Karpas-422 (cell line): ENCODE results near the gene FBXL20. TPM values are rescaled to one million over a fixed set of nuclear protein-coding genes. Genes with fewer than 3 reads are reported as not detected.

Experiments used
- DNase-seq: peaks from one replicate; pipeline ENCODE4 v3.0.0-alpha.2; 2015
- H2AFZ ChIP-seq: fragments of 200-600 bp; sonication (generic); 2 replicates; pipeline ENCODE4 v1.6.1; 2014; ENCODE audit warnings: antibody characterized with exemption, low read length, mixed read lengths
- H3K27ac ChIP-seq: fragments of 200-600 bp; sonication (generic); 2 replicates; pipeline ENCODE4 v1.5.1; 2014; ENCODE audit warnings: mild to moderate bottlenecking, low read length, moderate library complexity
- H3K27me3 ChIP-seq: fragments of 200-600 bp; sonication (generic); 2 replicates; pipeline ENCODE4 v1.6.1; 2014; ENCODE audit warnings: low read length, mixed read lengths
- H3K36me3 ChIP-seq: fragments of 200-600 bp; sonication (generic); 2 replicates; pipeline ENCODE4 v1.6.1; 2014; ENCODE audit warnings: low read length, mixed read lengths; ENCODE audit not compliant: insufficient read depth
- H3K4me1 ChIP-seq: fragments of 200-600 bp; sonication (generic); 2 replicates; pipeline ENCODE4 v1.6.1; 2014; ENCODE audit warnings: mild to moderate bottlenecking, low read length, mixed read lengths
- H3K4me2 ChIP-seq: fragments of 200-600 bp; sonication (generic); 2 replicates; pipeline ENCODE4 v1.6.1; 2014; ENCODE audit warnings: low read length, low read depth, mild to moderate bottlenecking; ENCODE audit not compliant: poor library complexity, severe bottlenecking
- H3K4me3 ChIP-seq: fragments of 200-600 bp; sonication (generic); 2 replicates; pipeline ENCODE4 v1.5.1; 2014; ENCODE audit warnings: mild to moderate bottlenecking, antibody characterized with exemption, low read length, mixed read lengths
- H3K79me2 ChIP-seq: fragments of 200-600 bp; sonication (generic); 2 replicates; pipeline ENCODE4 v1.6.1; 2014; ENCODE audit warnings: mild to moderate bottlenecking, low read length, mixed read lengths
- H3K9ac ChIP-seq: fragments of 200-600 bp; sonication (generic); 2 replicates; pipeline ENCODE4 v1.6.0; 2014; ENCODE audit warnings: low read length
- H3K9me2 ChIP-seq: fragments of 200-600 bp; sonication (generic), shearing (Covaris generic); replicated peaks from 2 replicates; pipeline ENCODE4 v1.6.0; 2014; ENCODE audit warnings: mild to moderate bottlenecking, low read length, moderate library complexity; ENCODE audit not compliant: insufficient read depth
- H3K9me3 ChIP-seq: fragments of 300-700, 200-600 bp; sonication (generic); 2 replicates; pipeline ENCODE4 v1.6.1; 2014; ENCODE audit warnings: low read length, mixed read lengths
- H4K20me1 ChIP-seq: fragments of 200-600 bp; sonication (generic); 2 replicates; pipeline ENCODE4 v1.6.1; 2014; ENCODE audit warnings: mild to moderate bottlenecking, antibody characterized with exemption, low read length, low read depth; ENCODE audit not compliant: insufficient read depth
- total RNA-seq: library from RNA; depleted of rRNA; stranded (reverse); fragments of >200 nt; shearing (Covaris generic); gene quantifications from 2 replicates; pipeline ENCODE4 v1.2.3, GENCODE V29; 2014; ENCODE audit warnings: low replicate concordance

The FBXL20 gene
- total RNA-seq, 1 experiment from 2014 or later = 27.0 TPM

DNA sequence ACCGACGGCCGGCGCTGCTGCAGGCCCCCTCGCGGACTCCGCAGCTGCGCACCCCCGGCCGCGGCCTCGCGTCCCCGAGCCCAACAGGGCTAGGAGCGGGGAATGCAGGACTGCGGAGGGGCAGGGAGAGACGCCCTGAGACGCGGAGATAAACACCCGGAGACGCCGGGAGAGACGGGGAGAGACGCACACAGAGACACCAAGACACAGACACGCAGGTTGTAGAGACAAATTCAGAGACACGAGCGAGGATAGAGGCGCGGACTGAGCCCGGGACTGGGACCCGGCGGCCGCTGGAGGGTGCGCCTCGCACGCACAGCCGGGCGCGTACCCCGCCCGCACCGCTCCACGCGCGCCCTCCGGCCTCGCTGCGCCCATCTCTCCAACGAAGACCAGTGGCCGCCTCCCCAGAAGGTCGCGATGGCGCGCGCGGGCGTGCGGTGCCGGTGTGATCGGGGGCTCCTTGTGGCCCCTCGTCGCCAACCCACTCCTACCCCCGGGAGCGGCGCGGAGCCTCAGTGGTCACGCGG is 176.6 kb downstream of the FBXL20 start:
- H3K9me2 ChIP-seq = no peaks in the 10 kb centered on the region
- no peak overlapping the region for H3K27ac ChIP-seq
- no peak overlapping the region for H2AFZ ChIP-seq
- no peaks in the 10 kb centered on the region for H4K20me1 ChIP-seq
- H3K4me1 ChIP-seq = no peaks in the 10 kb centered on the region; the same call in 1 of the 2 replicates
- H3K9ac ChIP-seq = no peak overlapping the region
- H3K27me3 ChIP-seq = no peaks in the 10 kb centered on the region
- no peaks in the 10 kb centered on the region for H3K36me3 ChIP-seq
- no peak overlapping the region for H3K4me3 ChIP-seq
- H3K79me2 ChIP-seq = no peaks in the 10 kb centered on the region
- no peak overlapping the region for H3K4me2 ChIP-seq
- H3K9me3 ChIP-seq = no peaks in the 10 kb centered on the region
- DNase-seq = no peak

DNA sequence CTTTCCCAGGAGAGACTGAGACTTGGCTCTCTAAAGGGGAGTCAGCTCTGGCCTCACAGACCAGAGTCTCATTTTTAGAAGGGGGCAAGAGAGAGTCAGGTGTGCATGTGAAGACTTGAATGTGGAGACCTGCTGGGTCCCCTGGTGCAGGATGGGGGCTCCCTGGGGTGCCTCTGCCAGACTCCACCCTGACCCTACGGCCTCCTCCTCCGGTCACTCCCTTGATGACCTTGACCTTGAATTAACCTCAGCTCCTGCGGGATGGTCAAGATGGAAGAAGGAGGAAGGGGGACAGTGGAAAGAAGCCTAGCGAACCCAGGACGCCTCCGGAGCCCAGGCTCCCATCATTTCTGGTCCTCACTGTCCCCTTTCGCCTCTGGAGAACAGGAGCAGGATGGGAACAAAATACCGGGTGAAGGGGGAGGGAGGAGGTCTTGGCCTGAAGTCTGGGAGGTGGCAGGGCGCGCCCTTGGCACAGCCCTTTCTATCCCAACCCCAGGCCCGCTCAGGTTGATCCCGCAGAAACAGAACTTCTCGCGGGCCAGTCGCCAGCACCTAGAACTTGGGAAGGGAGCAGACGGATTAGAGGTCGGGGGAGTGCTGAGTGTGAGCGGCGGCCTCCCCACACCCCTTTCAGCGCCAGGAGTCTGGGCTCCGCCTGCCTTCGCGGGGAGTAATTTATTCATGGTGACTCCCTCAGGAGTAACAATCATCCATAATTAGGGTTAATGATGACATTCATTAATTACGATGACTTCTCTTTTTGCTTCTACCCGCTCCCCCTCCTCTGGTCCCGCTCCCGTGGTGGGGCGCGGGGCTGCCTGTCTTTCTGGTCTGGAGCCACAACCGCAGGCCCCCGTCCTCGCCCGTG is 177.3 kb downstream of the FBXL20 start:
- H3K9ac ChIP-seq = no peak overlapping the region
- no peak overlapping the region for H3K27ac ChIP-seq
- no peaks in the 10 kb centered on the region for H3K9me2 ChIP-seq
- no peaks in the 10 kb centered on the region for H3K27me3 ChIP-seq
- no peaks in the 10 kb centered on the region for H3K9me3 ChIP-seq
- no peak overlapping the region for H3K4me2 ChIP-seq
- H3K36me3 ChIP-seq = no peaks in the 10 kb centered on the region
- H3K4me1 ChIP-seq = no peaks in the 10 kb centered on the region; the same call in 1 of the 2 replicates
- H3K79me2 ChIP-seq = no peaks in the 10 kb centered on the region
- no peak overlapping the region for H2AFZ ChIP-seq
- no peaks in the 10 kb centered on the region for H4K20me1 ChIP-seq
- H3K4me3 ChIP-seq = no peak overlapping the region
- DNase-seq = no peak

DNA sequence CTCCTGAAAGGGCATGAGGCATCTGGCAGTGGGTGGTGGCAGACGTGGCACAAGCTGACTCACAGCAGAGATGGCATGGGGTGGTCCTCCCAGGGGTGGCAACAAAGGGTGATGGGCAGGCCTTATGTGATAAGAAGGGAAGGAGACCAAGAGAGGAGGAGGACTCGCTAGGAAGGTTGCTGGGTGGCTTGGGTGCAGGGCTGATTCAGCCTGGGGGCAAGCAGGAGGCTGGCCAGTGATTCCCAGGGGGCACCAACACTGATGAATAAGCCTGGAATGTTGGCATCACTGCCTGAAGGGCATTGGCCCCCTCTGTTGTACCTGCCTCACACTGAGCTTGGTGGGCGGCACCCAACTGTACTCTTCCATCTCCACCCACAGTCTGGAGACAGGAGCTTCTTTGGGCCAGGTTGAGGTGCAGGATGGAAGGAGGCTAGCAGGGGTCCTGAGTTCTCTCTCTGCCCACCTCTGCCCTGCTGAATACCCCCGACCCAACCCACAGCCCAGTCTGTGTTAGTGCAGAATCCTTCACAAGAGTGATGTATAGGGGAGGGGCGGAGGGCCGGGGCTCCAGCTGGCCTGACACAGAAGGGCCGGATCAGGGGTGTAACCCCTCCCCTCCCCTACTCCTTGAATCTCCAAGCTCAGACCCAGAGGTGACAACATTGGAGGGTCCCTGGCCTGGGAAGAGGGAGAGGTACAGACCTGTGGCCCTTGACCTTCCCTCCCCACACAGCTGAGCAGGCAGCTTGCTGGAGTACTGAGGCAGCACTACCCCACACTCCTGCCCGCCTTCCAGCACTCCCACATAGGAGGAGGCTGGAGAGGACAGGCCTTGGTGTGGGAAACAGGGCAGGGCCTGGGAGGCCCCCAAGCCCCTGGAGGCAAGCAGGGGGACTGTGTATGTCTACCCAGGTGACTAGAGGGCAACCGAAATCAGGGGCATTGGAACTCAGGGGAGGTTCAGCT is 178.3 kb downstream of the FBXL20 start:
- Histone ChIP-seq H3K9me3 (no peaks in the 10 kb centered on the region), H3K9ac (no peak overlapping the region), H3K27me3 (no peaks in the 10 kb centered on the region), H3K4me2 (no peak overlapping the region), H3K27ac (no peak overlapping the region), H2AFZ (no peak overlapping the region), H3K4me1 (no peaks in the 10 kb centered on the region; the same call in 1 of the 2 replicates), H3K36me3 (no peaks in the 10 kb centered on the region), H3K4me3 (no peak overlapping the region), H3K9me2 (no peaks in the 10 kb centered on the region), H4K20me1 (no peaks in the 10 kb centered on the region), H3K79me2 (no peaks in the 10 kb centered on the region)
- DNase-seq = no peak

- Histone ChIP-seq H3K27ac (no peak overlapping the region), H2AFZ (no peak overlapping the region), H4K20me1 (no peaks in the 10 kb centered on the region), H3K36me3 (no peaks in the 10 kb centered on the region), H3K9ac (no peak overlapping the region), H3K27me3 (no peaks in the 10 kb centered on the region), H3K9me2 (no peaks in the 10 kb centered on the region), H3K9me3 (no peaks in the 10 kb centered on the region), H3K4me1 (no peaks in the 10 kb centered on the region; the same call in 1 of the 2 replicates), H3K4me3 (no peak overlapping the region), H3K79me2 (no peaks in the 10 kb centered on the region), H3K4me2 (no peak overlapping the region)
- DNase-seq = no peak
These were observed 179.3 kb downstream of the FBXL20 start for GRCh38 chr17:39222151-39222550.

GRCh38 chr17:39221572-39221971 is 179.9 kb downstream of the FBXL20 start:
- H3K27me3 ChIP-seq = no peaks in the 10 kb centered on the region
- H3K4me1 ChIP-seq = no peaks in the 10 kb centered on the region; the same call in 1 of the 2 replicates

GRCh38 chr17:39219647-39220154 is 181.7 kb downstream of the FBXL20 start:
- Histone ChIP-seq H3K9ac (no peak overlapping the region), H3K4me1 (no peaks in the 10 kb centered on the region; the same call in 1 of the 2 replicates), H3K27ac (no peak overlapping the region), H4K20me1 (no peaks in the 10 kb centered on the region), H3K4me3 (no peak overlapping the region), H2AFZ (no peak overlapping the region), H3K79me2 (no peaks in the 10 kb centered on the region), H3K9me2 (no peaks in the 10 kb centered on the region), H3K36me3 (no peaks in the 10 kb centered on the region), H3K27me3 (no peaks in the 10 kb centered on the region), H3K4me2 (no peak overlapping the region), H3K9me3 (no peaks in the 10 kb centered on the region)
- no peak for DNase-seq

More at GRCh38 chr17:39221572-39221971, 179.9 kb downstream of the FBXL20 start:
- Histone ChIP-seq H2AFZ (no peak overlapping the region), H3K36me3 (no peaks in the 10 kb centered on the region), H3K9ac (no peak overlapping the region), H3K79me2 (no peaks in the 10 kb centered on the region), H3K9me2 (no peaks in the 10 kb centered on the region), H3K27ac (no peak overlapping the region), H4K20me1 (no peaks in the 10 kb centered on the region), H3K9me3 (no peaks in the 10 kb centered on the region), H3K4me2 (no peak overlapping the region), H3K4me3 (no peak overlapping the region)
- no peak for DNase-seq

DNA sequence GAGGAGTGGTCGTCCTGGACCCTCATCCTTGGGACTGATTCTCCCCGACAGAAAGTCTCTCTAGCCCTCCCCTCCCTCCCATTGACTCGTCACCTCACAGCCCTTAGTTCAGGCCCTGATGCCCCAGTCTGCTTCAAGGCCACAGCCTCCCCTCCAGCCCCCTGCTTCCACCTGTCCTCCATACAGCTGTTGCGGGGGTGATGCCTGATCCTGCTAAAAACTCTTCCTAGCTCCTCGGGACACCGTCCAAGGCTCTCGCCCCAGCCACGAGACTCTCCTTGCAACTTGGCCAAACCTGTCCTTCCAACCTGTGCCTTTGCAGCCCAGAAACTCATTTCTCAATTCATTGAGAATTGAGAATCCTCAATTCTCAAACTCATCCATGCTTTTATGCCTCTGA is 182.5 kb downstream of the FBXL20 start:
- no peaks in the 10 kb centered on the region for H3K79me2 ChIP-seq
- no peak overlapping the region for H3K9ac ChIP-seq
- no peaks in the 10 kb centered on the region for H3K9me3 ChIP-seq
- no peaks in the 10 kb centered on the region for H4K20me1 ChIP-seq
- H3K4me1 ChIP-seq = no peaks in the 10 kb centered on the region
- no peak for DNase-seq
- no peak overlapping the region for H3K27ac ChIP-seq
- H2AFZ ChIP-seq = no peak overlapping the region
- H3K9me2 ChIP-seq = no peaks in the 10 kb centered on the region
- H3K36me3 ChIP-seq = no peaks in the 10 kb centered on the region
- H3K4me3 ChIP-seq = no peak overlapping the region
- H3K4me2 ChIP-seq = no peak overlapping the region
- H3K27me3 ChIP-seq = no peaks in the 10 kb centered on the region
